ENCODE results near the gene ALAS2.
"Not testable (repeated sequence)": the region's sequence is repeated elsewhere in the genome, so short reads cannot be mapped to it uniquely, and the experiment has no call there.

The ALAS2 gene

DNA sequence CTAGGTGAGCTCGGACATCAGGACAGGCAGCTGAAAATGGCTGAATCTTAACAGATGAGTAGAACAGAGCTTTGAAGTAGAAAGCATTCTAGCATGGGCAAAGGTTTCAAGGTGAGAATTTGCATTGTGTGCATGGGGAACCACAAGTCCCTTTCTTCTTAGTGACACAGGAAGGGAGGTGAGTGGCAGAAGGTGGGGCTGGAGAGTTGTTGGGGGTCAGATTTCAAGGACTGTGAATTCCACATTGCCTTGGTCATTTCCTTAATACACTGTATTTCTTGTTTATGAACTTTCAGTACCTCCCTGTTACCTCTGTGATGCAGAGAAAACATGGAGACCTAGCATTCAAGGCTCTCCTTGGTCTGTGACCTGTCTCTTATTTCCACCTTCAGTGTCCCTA lies 26.5 kb downstream of the ALAS2 start:
- DNase-seq: no peak

GRCh38 chrX:54999717-55000598 lies 30.8 kb downstream of the ALAS2 start, which contains the start of gene APEX2:
Gene APEX2 (plus strand): TSS chrX:55000363. CDS start chrX:55000423, 60 bp downstream.
- DNase-seq: peak; percentile 77

DNA sequence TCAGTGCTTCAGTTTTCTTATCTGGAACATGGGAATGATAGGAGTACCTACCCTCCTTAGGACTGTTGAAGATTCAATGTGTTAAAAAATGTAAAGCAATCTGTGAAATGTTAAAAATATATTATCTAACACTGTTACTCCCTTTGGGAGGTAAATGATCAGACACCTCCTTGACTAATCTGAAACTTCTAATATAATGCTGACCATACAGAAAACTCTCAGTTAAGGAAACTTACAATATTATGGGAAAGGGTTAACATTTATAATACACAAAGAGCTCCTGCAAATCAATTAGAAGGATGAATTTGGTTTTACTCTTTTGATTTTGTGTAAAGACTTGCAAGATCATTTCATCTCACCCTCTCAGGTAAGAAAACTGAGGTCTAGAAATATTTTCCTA lies 35.2 kb downstream of the ALAS2 start:
- DNase-seq: no peak

DNA sequence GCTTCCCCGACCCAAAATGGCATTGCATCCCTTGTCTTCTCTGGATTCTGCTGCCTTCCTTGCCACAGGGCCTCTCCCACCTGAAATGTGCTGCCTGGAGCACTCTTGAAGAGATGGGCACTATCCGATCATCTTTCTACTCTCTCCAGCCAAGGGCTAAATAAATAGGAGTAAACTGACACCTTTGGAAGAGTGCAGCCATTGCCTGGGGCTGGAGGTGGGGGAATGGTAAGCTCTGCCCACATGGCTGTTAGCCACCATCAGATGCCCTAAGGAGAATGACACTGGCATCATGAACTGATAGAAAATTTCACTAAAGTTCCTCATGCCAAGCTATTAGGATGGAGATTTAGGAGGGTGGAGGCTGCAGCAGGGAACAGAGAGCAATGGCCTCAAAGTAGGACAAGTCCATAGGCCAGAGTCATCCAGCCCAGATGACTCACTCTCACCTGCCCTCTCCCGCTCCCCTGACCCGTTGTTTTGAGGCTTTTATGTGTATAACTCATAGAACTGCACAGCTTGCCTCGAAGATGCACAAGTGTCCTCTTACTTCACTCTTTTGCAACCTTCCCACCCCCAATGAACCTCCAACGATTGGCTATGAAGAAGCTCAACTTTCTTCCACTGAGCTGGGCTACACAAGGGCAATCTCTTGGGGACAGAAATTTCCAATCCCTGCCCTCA lies 36.0 kb downstream of the ALAS2 start:
- no peak for DNase-seq

DNA sequence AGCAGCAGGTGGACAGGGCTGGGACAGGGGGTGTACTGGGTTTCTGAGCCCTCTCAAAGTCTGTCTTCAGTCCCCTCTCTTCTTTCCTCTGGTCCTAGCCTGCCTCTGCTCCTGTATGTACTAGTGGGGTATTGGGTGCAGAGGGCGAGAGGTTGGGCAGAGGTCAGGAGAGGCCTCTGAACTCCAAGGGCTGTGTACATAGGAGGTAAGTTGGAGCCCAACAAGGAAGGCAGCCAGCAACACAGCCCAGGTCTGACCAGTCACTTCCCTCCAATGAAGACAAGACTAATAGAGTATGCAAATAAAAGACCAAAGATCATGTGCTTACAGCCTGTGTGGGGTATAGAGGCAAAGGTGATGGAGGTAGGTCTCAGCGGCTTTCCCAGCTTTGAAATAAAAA lies 36.7 kb downstream of the ALAS2 start, which contains the start of gene PFKFB1:
TSS of gene PFKFB1 (minus strand) at position 90 of the 400 bp plus-strand sequence. CDS start 181 bp downstream, outside the sequence.
- no peak for DNase-seq

- DNase-seq: no peak
These were observed 37.7 kb downstream of the ALAS2 start for GRCh38 chrX:54992911-54993622.

DNA sequence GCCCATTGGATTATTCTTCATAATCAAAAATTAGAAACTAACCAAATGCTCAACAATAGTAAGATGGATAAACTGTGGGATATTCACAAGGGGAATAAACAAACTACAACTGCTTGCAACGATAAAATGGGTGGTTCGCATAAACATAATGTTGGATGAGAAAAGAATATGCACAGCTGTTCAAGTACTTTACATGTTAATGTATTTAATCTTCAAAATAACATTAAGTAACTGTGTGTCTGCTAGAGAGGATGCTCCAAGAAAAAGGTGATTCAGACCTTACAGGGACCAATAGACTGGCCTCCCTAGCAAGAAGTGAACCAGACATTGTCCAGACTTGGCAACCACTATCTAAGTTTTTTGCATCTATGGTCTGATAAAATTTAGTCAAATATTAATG lies 39.1 kb downstream of the ALAS2 start:
- DNase-seq: no peak

- DNase-seq: not testable (repeated sequence)
These were observed 47.5 kb downstream of the ALAS2 start for GRCh38 chrX:54983306-54983705.

GRCh38 chrX:54980334-54980733 lies 50.4 kb downstream of the ALAS2 start:
- no peak for DNase-seq

GRCh38 chrX:54979432-54979831 lies 51.3 kb downstream of the ALAS2 start:
- DNase-seq: no peak

DNA sequence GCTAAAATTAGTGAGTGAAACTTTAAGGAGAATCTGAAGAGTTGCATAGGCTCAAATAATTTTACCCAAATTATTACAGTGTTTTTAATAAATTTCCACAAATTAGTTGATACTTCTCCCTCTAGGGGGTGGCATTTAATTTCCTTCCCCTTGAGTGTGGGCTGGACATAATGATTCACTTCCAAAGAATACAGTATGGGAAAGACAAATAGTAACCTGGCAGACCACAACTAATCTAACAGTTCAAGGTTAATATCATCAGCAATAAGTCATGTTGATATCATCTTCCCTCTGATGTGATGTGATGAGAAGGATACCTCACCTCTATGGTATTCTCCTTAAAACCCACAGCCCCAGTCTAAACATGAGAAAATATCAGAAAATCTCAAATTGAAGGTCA lies 52.3 kb downstream of the ALAS2 start:
- DNase-seq: no peak

DNA sequence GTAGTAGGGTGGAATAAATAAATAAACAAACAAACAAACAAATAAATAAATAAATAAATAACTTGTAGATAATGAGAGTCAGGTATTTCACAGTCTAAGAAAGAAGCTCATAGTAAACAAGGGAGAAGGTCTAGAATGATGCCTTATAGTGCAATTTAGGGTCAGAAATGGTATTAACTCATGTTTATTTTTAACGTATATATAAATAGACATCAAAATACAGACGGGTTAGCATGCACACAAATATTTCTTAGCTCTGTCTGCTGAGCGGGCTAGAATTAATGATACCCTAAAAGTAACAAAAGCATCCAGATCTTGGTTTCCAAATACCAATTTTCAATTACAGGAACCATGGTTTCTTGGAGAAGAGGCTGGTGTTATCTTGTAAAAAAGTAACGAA lies 53.4 kb downstream of the ALAS2 start:
- DNase-seq: no peak

- DNase-seq: no peak
These were observed 65.8 kb downstream of the ALAS2 start for GRCh38 chrX:54964766-54965497.

DNA sequence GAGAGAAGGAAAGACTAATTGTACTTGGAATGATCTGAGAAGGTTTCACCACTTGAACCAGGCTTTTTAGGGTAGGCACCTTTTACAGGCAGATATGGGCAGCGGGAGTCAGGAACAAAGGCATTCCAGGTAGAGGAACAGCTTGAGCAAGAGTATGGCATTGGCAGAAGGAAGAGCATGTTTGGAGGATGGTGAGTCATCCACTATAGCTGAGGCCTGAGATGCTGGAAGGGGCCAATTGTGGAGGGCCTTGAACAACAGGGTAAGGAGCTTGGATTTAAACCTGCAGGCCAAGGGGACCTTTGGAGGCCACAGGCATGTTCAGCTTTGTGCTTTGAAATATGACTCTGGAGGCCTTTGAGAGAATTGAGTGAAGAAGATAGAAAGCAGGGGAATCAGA lies 69.0 kb downstream of the ALAS2 start:
- no peak for DNase-seq
